Mesenchymal stem cell (in vitro differentiated cells and primary cell): ENCODE data around the gene ASCL3.

Source experiments
- DNase-seq: peaks from one replicate; pipeline ENCODE4 v3.0.0-alpha.2; 2013
- H2AFZ ChIP-seq: one replicate; pipeline ENCODE4 v1.6.1; 2013; ENCODE audit warnings: low read depth, mild to moderate bottlenecking, control low read depth, inconsistent platforms, low read length, moderate library complexity
- H2AK5ac ChIP-seq: 2 replicates; pipeline ENCODE4 v1.6.1; 2013; ENCODE audit warnings: low read length, moderate library complexity, mild to moderate bottlenecking, inconsistent platforms; ENCODE audit not compliant: severe bottlenecking
- H2BK120ac ChIP-seq: one replicate; pipeline ENCODE4 v1.6.1; 2013; ENCODE audit warnings: low read depth, mild to moderate bottlenecking, inconsistent platforms, low read length, moderate library complexity
- H2BK12ac ChIP-seq, 2 experiments: one replicate each; pipeline ENCODE4 v1.6.1; 2013; ENCODE audit warnings: inconsistent platforms in 2 of 2, low read length in 2 of 2, mild to moderate bottlenecking in 2 of 2, moderate library complexity in 2 of 2, control low read depth in 1 of 2
- H2BK15ac ChIP-seq: one replicate; pipeline ENCODE4 v1.6.1; 2013; ENCODE audit warnings: mild to moderate bottlenecking, low read depth, inconsistent platforms; ENCODE audit not compliant: poor library complexity, severe bottlenecking
- H2BK5ac ChIP-seq: 2 replicates; pipeline ENCODE4 v1.6.1; 2013; ENCODE audit warnings: low read depth, mild to moderate bottlenecking, low read length, control low read depth, inconsistent platforms; ENCODE audit not compliant: poor library complexity, severe bottlenecking
- H3K14ac ChIP-seq, 2 experiments: one replicate each; pipeline ENCODE4 v1.6.1; 2013; ENCODE audit warnings: inconsistent platforms in 2 of 2, low read length in 2 of 2, control low read depth in 1 of 2, mild to moderate bottlenecking in 1 of 2, moderate library complexity in 1 of 2
- H3K18ac ChIP-seq, 2 experiments: one replicate each; pipeline ENCODE4 v1.6.1; 2013; ENCODE audit warnings: inconsistent platforms in 2 of 2, low read length in 2 of 2, control low read depth in 1 of 2, low read depth in 1 of 2, mild to moderate bottlenecking in 1 of 2
- H3K23ac ChIP-seq, 2 experiments: one replicate each; pipeline ENCODE4 v1.6.1; 2013; ENCODE audit warnings: inconsistent platforms in 2 of 2, low read length in 2 of 2, mild to moderate bottlenecking in 2 of 2, moderate library complexity in 2 of 2, control low read depth in 1 of 2
- H3K27ac ChIP-seq: 2 replicates; pipeline ENCODE4 v1.5.1; 2013; ENCODE audit warnings: mild to moderate bottlenecking, moderate library complexity, low read length, control low read depth, inconsistent platforms; ENCODE audit not compliant: poor library complexity, severe bottlenecking
- H3K27me3 ChIP-seq, 2 experiments: 2 replicates each; pipeline versions ENCODE4 v1.6.1 to v1.7.0; 2013; ENCODE audit warnings: low read length in 2 of 2, mild to moderate bottlenecking in 2 of 2, moderate library complexity in 2 of 2, control low read depth in 1 of 2, inconsistent platforms in 1 of 2; ENCODE audit not compliant: control insufficient read depth in 1 of 2, insufficient read depth in 1 of 2
- H3K36me3 ChIP-seq, 2 experiments: 2 replicates each; pipeline versions ENCODE4 v1.6.1 to v1.7.0; 2013; ENCODE audit warnings: low read length in 2 of 2, control low read depth in 1 of 2, inconsistent platforms in 1 of 2, low read depth in 1 of 2, mild to moderate bottlenecking in 1 of 2; ENCODE audit not compliant: insufficient read depth in 2 of 2, control insufficient read depth in 1 of 2
- H3K4ac ChIP-seq, 2 experiments: one replicate each; pipeline ENCODE4 v1.6.1; 2013; ENCODE audit warnings: inconsistent platforms in 2 of 2, low read length in 2 of 2, mild to moderate bottlenecking in 2 of 2, moderate library complexity in 2 of 2, control low read depth in 1 of 2, low read depth in 1 of 2
- H3K4me1 ChIP-seq: 2 replicates; pipeline ENCODE4 v1.6.1; 2013; ENCODE audit warnings: low read depth, low read length, control low read depth; ENCODE audit not compliant: control insufficient read depth, insufficient read depth
- H3K4me2 ChIP-seq: 2 replicates; pipeline ENCODE4 v1.6.1; 2013; ENCODE audit warnings: low read length, mild to moderate bottlenecking, inconsistent platforms; ENCODE audit not compliant: poor library complexity, severe bottlenecking
- H3K4me3 ChIP-seq, 2 experiments: 2 replicates each; pipeline versions ENCODE4 v1.5.1 to v1.7.0; 2013; ENCODE audit warnings: low read length in 2 of 2, mild to moderate bottlenecking in 2 of 2, control low read depth in 1 of 2, low read depth in 1 of 2; ENCODE audit not compliant: insufficient read depth in 1 of 2
- H3K79me1 ChIP-seq: replicated peaks from 2 replicates; pipeline ENCODE4 v1.6.1; 2013; ENCODE audit warnings: mild to moderate bottlenecking, control low read depth, low read length, inconsistent platforms; ENCODE audit not compliant: poor library complexity, severe bottlenecking
- H3K9ac ChIP-seq: 2 replicates; pipeline ENCODE4 v1.7.0; 2013; ENCODE audit warnings: mild to moderate bottlenecking, low read length, moderate library complexity
- H3K9me3 ChIP-seq: 2 replicates; pipeline ENCODE4 v1.7.0; 2013; ENCODE audit warnings: mild to moderate bottlenecking, low read length; ENCODE audit not compliant: control insufficient read depth
- H4K8ac ChIP-seq: one replicate; pipeline ENCODE4 v1.6.1; 2013; ENCODE audit warnings: inconsistent platforms, mild to moderate bottlenecking, low read length, moderate library complexity
- H4K91ac ChIP-seq: one replicate; pipeline ENCODE4 v1.6.1; 2013; ENCODE audit warnings: mild to moderate bottlenecking, low read length, inconsistent platforms
- WGBS: methylation state at CpG from one replicate; pipeline ENCODE4 v1.1.7; 2013; ENCODE audit warnings: mixed read lengths; 5-methylcytosine and 5-hydroxymethylcytosine counted together

Gene ASCL3

DNA sequence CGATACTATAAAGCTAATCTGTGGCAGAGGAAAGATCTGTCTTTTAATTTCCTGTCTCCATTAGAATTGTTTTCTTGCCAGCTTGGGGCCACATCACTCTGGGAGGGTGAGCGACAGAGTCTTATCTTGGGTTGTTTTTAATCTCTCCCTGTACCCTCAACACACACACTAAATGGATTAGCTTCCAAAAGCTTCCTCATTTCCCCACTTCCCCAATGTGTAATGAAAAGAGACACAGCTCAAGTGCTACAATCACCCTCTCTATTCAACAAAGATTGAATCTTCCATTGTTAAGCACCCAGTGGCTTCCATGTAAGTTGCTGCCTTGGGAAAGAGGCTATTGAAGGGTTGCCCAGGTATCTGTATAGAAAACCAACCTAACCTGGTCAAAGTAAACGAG, 6.1 kb upstream of the ASCL3 start:
- no peak overlapping the region for H2AK5ac ChIP-seq
- DNase-seq: no peak

DNA sequence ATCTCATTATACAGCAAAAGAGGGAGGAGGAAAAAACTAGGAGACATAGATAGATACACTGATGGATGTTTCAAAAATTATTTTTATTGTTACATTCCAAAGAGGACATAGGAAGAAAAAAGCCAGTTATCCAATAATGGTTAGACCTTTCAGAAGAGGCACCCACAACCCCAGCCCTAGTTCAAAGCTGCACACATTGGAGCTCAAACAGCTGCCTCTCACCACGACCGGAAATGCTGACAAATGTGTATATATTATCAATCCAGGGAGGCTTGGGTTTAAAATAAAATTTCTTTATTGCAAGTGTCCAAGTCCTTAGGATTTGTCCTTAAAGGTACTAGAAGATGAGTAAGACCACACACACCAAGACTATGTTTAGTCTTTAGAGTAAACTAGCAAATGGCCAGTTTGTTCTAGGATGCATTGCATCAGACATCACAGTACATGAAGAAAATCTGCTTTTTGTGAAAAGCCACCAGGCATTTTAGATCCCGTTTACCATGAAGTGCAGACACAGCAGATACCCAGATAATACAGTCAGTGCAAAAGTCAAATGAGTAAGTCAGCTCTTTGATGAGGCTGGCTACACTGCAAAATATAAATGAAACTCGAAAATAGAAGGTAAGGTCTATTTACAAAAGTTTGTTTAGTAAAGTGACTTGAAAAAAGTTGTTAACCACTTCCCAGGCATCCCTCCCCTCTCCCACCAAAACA, 4.6 kb upstream of the ASCL3 start:
- H3K79me1 ChIP-seq: no peaks in the 10 kb centered on the region
- H2BK5ac ChIP-seq: no peak overlapping the region
- no peak overlapping the region for H4K8ac ChIP-seq
- H3K4me1 ChIP-seq: no peaks in the 10 kb centered on the region
- peak; percentile 89 for DNase-seq
- H4K91ac ChIP-seq: no peak overlapping the region
- H3K27me3 ChIP-seq: no peaks in the 10 kb centered on the region
- H3K4ac ChIP-seq: no peak overlapping the region
- no peak overlapping the region for H2BK12ac ChIP-seq
- WGBS: 50% methylated on average over 1 of the region's 4 CpGs
- no peak overlapping the region for H3K4me3 ChIP-seq
- H3K14ac ChIP-seq: no peak overlapping the region
- H3K9me3 ChIP-seq: no peaks in the 10 kb centered on the region
- H2AFZ ChIP-seq: no peak overlapping the region
- no peak overlapping the region for H3K18ac ChIP-seq
- peaks cover 5 to 43% of the 10 kb centered on the region in 2 experiments for H3K36me3 ChIP-seq
- no peak overlapping the region for H3K9ac ChIP-seq
- no peak overlapping the region for H3K4me2 ChIP-seq
- no peak overlapping the region for H2BK120ac ChIP-seq
- H3K23ac ChIP-seq: no peak overlapping the region
- H3K27ac ChIP-seq: no peak overlapping the region
- H2AK5ac ChIP-seq: no peak overlapping the region
- H2BK15ac ChIP-seq: no peak overlapping the region

More for the DNA sequence above, 6.1 kb upstream of the ASCL3 start:
- Histone ChIP-seq H3K4ac (no peak overlapping the region), H3K36me3 (peaks cover 6 to 58% of the 10 kb centered on the region in 2 experiments), H3K4me2 (no peak overlapping the region), H3K27me3 (no peaks in the 10 kb centered on the region), H3K23ac (no peak overlapping the region), H3K18ac (no peak overlapping the region), H2BK12ac (no peak overlapping the region), H3K4me1 (no peaks in the 10 kb centered on the region), H3K9me3 (no peaks in the 10 kb centered on the region), H2BK120ac (no peak overlapping the region), H4K91ac (no peak overlapping the region), H3K4me3 (no peak overlapping the region), H2AFZ (no peak overlapping the region), H2BK5ac (no peak overlapping the region), H3K79me1 (no peaks in the 10 kb centered on the region), H2BK15ac (no peak overlapping the region), H4K8ac (no peak overlapping the region), H3K9ac (no peak overlapping the region), H3K14ac (no peak overlapping the region), H3K27ac (no peak overlapping the region)
- 92% methylated on average over 1 of the region's 3 CpGs for WGBS

DNA sequence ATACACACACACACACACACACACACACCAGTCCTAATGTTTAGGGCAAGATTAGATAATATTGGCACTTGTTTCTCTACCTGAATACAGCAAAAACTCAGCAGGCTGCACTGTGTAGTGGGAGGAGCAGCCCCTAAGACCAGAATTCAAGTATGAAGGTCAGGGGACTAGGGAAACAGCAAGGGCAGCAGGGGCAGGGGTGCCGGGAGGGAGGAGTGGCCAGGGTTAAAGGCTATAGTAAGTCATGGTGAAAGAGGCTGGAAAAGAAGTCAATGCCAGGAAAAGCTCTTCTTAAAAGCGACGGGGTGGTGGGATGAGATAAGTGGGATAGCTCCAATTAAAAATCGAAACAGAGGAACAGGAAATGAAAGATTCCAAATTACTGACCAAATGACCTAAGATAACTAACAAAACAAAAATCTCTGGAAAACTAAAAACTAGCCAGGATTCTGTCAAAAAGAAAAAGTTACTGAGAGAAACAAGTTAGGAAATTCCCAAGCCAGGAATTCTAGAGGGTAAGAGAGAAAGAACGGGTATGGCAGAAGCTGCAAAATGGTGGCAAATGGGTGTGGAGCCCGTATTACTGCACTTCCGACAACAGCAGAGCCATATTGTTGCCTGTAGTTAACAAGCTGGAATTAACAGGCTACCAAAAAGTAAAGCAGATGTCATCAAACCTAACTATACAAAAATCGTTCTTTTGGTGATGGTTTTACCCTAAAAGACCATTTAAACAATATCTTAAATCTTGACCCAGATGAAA, 1.3 kb downstream of the ASCL3 start:
- H3K4me1 ChIP-seq: peaks cover 2% of the 10 kb centered on the region
- no peak overlapping the region for H3K9ac ChIP-seq
- H3K4me3 ChIP-seq: no peak overlapping the region
- no peak overlapping the region for H2BK15ac ChIP-seq
- H3K4me2 ChIP-seq: no peak overlapping the region
- no peak overlapping the region for H2BK120ac ChIP-seq
- peak overlapping the region in 1 of 2 experiments; percentile 54 for H2BK12ac ChIP-seq
- H2AFZ ChIP-seq: no peak overlapping the region
- H3K14ac ChIP-seq: no peak overlapping the region
- no peak overlapping the region for H3K23ac ChIP-seq
- H3K36me3 ChIP-seq: no peaks in the 10 kb centered on the region
- H3K9me3 ChIP-seq: no peaks in the 10 kb centered on the region
- no peak overlapping the region for H3K4ac ChIP-seq
- no peak overlapping the region for H4K91ac ChIP-seq
- no peaks in the 10 kb centered on the region for H3K79me1 ChIP-seq
- no peak for DNase-seq
- H3K18ac ChIP-seq: no peak overlapping the region
- no peak overlapping the region for H2AK5ac ChIP-seq
- peaks cover 0 to 5% of the 10 kb centered on the region in 2 experiments for H3K27me3 ChIP-seq
- H2BK5ac ChIP-seq: no peak overlapping the region
- 95% methylated on average over 4 of the region's 8 CpGs for WGBS
- no peak overlapping the region for H4K8ac ChIP-seq
- no peak overlapping the region for H3K27ac ChIP-seq

DNA sequence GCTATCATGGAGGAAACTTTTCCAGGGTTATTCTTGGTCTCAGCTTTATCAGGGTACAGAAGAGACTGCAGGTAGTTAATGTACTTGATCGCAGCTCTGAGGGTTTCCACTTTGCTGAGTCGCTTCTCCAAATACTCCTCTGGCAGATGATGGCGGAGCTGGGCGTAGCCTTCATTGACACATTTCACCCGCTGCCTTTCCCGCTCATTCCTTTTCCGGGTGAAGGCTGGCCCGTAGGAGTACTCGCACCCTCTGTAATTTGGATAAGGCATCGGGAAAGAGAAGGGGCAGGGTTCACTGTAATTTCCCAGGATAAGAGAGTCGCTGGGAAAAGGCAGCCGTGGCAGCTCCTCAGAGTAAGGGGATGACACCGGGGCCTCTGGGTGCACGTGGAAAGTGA, 5.2 kb downstream of the ASCL3 start:
- H3K4me1 ChIP-seq: peaks cover 7% of the 10 kb centered on the region
- no peak overlapping the region for H3K14ac ChIP-seq
- no peaks in the 10 kb centered on the region for H3K79me1 ChIP-seq
- H2BK120ac ChIP-seq: no peak overlapping the region
- H3K9ac ChIP-seq: no peak overlapping the region
- no peak overlapping the region for H3K4me2 ChIP-seq
- no peaks in the 10 kb centered on the region for H3K9me3 ChIP-seq
- H3K27ac ChIP-seq: no peak overlapping the region
- no peak for DNase-seq
- H3K27me3 ChIP-seq: peaks cover 0 to 5% of the 10 kb centered on the region in 2 experiments
- H3K36me3 ChIP-seq: no peaks in the 10 kb centered on the region
- peak overlapping the region in 1 of 2 experiments; percentile 39 for H2BK12ac ChIP-seq
- no peak overlapping the region for H4K8ac ChIP-seq
- no peak overlapping the region for H4K91ac ChIP-seq
- no peak overlapping the region for H3K23ac ChIP-seq
- no peak overlapping the region for H3K18ac ChIP-seq
- H3K4ac ChIP-seq: no peak overlapping the region
- H2AK5ac ChIP-seq: no peak overlapping the region
- no peak overlapping the region for H3K4me3 ChIP-seq
- no peak overlapping the region for H2BK15ac ChIP-seq
- H2BK5ac ChIP-seq: no peak overlapping the region
- WGBS: 94% methylated on average over 13 of the region's 14 CpGs
- no peak overlapping the region for H2AFZ ChIP-seq
